Activated CD4-positive, alpha-beta T cell treated with anti-CD3 and anti-CD28 coated beads, Interleukin-2, amount 10 ng/mL, durations not matched to agents 24 days and 14 days (primary cell): Measurements from ENCODE around the gene HACE1. TPM values are rescaled to one million over a fixed set of nuclear protein-coding genes. Genes with fewer than 3 reads are reported as not detected.
A peak's percentile ranks its signal among the peaks of the same experiment; 100 is the strongest.
"Not testable (repeated sequence)": the region's sequence is repeated elsewhere in the genome, so short reads cannot be mapped to it uniquely, and the experiment has no call there.

ENCODE experiments used
- DNase-seq: peaks from one replicate; pipeline ENCODE4 v3.0.0; 2022
- H3K27ac Mint-ChIP-seq: one replicate; pipeline ENCODE4 v1.8.0; 2022; ENCODE audit warnings: mild to moderate bottlenecking, mixed read lengths
- H3K27me3 Mint-ChIP-seq: one replicate; pipeline ENCODE4 v1.8.0; 2022; ENCODE audit warnings: mixed read lengths
- H3K36me3 Mint-ChIP-seq: one replicate; pipeline ENCODE4 v1.8.0; 2022; ENCODE audit warnings: low read depth, mild to moderate bottlenecking, mixed read lengths
- H3K4me1 Mint-ChIP-seq: one replicate; pipeline ENCODE4 v1.8.0; 2021; ENCODE audit warnings: mixed read lengths
- H3K4me3 Mint-ChIP-seq: one replicate; pipeline ENCODE4 v1.8.0; 2022; ENCODE audit warnings: mild to moderate bottlenecking, moderate library complexity, mixed read lengths
- H3K9me3 Mint-ChIP-seq: one replicate; pipeline ENCODE4 v1.8.0; 2021; ENCODE audit warnings: mixed read lengths
- intact Hi-C: fragments of 100-400 bp; cut with micrococcal nuclease; formaldehyde crosslinking; loops from one replicate; pipeline ENCODE4 v1.15.1; 2023
- total RNA-seq: library from RNA; stranded (reverse); gene quantifications from 2 replicates; pipeline ENCODE4 v1.2.3, GENCODE V29; 2022

Gene HACE1
- total RNA-seq, 1 donor from 2014 or later: 21.3 TPM

DNA sequence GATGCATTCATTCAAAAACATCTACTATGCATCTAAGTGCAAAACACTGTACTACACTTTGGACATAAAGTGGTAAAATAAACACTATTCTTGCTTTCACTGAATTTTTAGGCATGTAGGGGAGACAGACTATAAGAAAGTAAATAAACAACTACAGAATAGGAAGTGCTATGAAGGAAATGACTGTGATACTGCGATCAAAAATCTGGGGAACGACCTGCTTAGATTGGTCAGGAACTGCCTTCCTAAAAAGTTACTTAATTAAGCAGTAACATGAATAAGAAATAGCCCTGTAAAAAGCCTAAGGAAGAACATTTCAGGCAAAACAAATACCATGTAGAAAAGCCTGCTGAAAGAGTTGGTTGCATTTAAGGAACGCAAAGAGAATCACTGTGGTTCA, 50.6 kb downstream of the HACE1 start:
- peaks cover 25% of the 10 kb centered on the region for H3K36me3 Mint-ChIP-seq

DNA sequence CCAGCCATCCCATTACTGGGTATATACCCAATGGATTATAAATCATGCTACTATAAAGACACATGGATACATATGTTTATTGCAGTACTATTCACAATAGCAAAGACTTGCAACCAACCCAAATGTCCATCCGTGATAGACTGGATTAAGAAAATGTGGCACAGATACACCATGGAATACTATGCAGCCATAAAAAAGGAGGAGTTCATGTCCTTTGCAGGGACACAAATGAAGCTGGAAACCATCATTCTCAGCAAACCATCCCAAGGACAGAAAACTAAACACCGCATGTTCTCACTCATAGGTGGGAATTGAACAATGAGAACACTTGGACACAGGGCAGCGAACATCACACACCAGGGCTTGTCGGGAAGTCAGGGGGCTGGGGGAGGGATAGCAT, 54.4 kb downstream of the HACE1 start:
- H3K27me3 Mint-ChIP-seq, H3K4me3 Mint-ChIP-seq, H3K27ac Mint-ChIP-seq, intact Hi-C loops, DNase-seq, H3K4me1 Mint-ChIP-seq: not testable (repeated sequence)
- H3K9me3 Mint-ChIP-seq: peaks cover 18% of the 10 kb centered on the region
- peaks cover 43% of the 10 kb centered on the region for H3K36me3 Mint-ChIP-seq

More for the DNA sequence above, 50.6 kb downstream of the HACE1 start:
- H3K4me1 Mint-ChIP-seq: peaks cover 2% of the 10 kb centered on the region
- no peaks in the 10 kb centered on the region for H3K27me3 Mint-ChIP-seq
- H3K4me3 Mint-ChIP-seq: no peak overlapping the region
- intact Hi-C loops: no loop called here
- DNase-seq: no peak
- H3K9me3 Mint-ChIP-seq: peaks cover 7% of the 10 kb centered on the region
- no peak overlapping the region for H3K27ac Mint-ChIP-seq

DNA sequence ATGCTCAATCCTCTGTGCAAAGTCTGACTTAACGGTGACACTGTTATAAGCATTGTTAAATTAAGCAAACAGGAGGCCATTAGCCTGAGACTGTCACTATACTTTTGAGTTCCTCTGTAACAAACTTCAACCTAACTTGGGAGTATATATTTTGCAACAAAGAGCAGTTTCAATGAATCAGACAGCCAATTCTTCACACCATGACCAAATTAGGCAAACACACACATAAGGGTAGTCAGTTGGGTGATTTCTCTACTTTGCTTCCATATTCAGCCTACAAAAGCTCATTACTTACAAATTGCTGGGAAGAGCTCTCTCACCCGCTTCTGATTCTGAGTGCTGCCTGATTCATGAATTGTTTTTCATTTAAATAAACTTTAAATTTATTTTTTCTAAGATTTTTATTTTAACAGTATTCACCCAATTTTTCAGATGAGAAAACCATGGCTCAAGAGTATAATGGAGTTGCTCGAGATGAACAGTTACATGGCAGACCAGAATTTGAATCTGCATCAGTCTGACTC, 60.5 kb downstream of the HACE1 start:
- H3K9me3 Mint-ChIP-seq: peaks cover 11% of the 10 kb centered on the region

DNA sequence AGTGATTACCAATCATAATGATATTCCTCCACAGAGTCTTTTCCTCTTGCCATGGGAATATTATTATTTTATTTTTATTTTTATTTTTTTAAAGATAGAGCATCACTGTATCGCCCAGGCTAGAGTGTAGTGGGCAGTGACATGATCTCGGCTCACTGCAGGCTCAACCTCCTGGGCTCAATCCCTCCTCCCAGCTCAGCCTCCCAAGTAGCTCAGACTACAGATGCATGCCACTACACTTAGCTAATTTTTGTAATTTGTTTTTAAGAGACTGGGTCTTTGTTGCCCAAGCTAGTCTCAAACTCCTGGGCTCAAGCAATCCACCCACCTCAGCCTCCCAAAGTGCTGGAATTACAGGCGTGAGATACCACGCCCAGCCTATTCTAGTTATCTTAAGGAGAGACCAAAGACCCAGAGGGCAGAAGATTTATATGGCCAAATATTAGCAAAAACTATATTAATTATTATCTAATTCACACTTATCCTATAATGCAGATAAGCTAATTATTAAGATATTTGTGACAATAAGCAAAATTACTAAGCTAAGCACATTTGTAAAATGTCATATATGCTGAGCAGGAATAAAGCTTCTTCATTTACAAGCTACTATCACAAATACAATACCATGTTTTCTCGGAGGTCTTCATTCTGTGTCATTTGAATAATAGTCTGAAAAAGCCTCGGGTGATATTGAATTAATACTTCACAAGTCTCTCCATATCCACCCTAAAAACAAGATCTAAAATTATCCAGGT, 63.5 kb downstream of the HACE1 start:
- no peak overlapping the region for H3K4me3 Mint-ChIP-seq
- H3K4me1 Mint-ChIP-seq: peaks cover 2% of the 10 kb centered on the region
- intact Hi-C loops: no loop called here
- H3K36me3 Mint-ChIP-seq: peaks cover 17% of the 10 kb centered on the region
- no peaks in the 10 kb centered on the region for H3K27me3 Mint-ChIP-seq
- H3K9me3 Mint-ChIP-seq: no peaks in the 10 kb centered on the region
- H3K27ac Mint-ChIP-seq: no peak overlapping the region
- no peak for DNase-seq

More for the DNA sequence above, 60.5 kb downstream of the HACE1 start:
- Mint-ChIP-seq H3K4me1 (no peaks in the 10 kb centered on the region), H3K27me3 (no peaks in the 10 kb centered on the region), H3K4me3 (no peak overlapping the region), H3K27ac (no peak overlapping the region), H3K36me3 (peaks cover 33% of the 10 kb centered on the region)
- intact Hi-C loops: no loop called here
- no peak for DNase-seq

DNA sequence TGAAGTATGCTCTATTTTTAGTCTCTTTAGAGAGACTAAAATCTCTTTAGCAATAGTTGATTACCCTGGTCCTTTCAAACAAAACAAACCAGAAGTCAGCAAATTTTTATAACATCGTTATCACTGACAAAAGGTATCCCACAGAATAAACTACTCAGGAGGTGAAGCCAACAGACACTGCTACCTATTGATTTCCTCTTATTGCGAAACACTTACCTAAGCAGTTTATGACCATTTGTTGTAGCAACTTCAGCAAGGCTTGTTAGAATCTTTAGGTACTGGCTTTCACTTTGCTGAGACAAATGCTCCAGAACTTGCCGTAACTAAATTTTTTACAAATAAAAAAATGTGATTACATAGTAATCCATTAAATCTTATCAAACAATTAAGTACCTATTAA, 64.4 kb downstream of the HACE1 start:
- no peak overlapping the region for H3K27ac Mint-ChIP-seq
- no peaks in the 10 kb centered on the region for H3K27me3 Mint-ChIP-seq
- no peaks in the 10 kb centered on the region for H3K9me3 Mint-ChIP-seq
- no peak overlapping the region for H3K4me3 Mint-ChIP-seq
- peaks cover 11% of the 10 kb centered on the region for H3K36me3 Mint-ChIP-seq
- intact Hi-C loops: no loop called here
- peaks cover 4% of the 10 kb centered on the region for H3K4me1 Mint-ChIP-seq
- no peak for DNase-seq

DNA sequence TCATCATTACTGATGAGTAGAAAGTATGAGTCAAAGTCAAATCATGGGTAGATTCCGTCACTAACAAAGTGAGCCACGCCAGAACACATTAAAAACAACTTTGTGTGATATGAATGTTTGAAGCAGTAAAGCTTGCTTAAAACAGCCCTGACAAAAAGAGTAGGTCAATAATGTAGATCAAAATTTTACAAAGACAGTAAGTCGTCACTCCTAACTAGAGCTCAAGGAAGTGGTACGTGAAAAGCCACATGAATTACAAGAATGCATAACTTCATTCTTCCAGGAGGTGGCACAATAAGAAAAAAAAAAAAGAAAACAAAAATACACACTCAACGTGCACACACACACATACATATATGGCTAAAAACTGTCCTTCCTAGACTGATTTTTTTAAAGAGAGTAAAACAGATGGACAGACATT, 69.9 kb downstream of the HACE1 start:
- intact Hi-C loops: loop anchor here (1.0 to 10.0 kb wide), 4 partner anchors 70 to 615 kb away; partner anchors contain the start of genes HACE1 and PREP
- Mint-ChIP-seq H3K4me3 (peak overlapping the region; percentile 72), H3K9me3 (no peaks in the 10 kb centered on the region), H3K27ac (peak overlapping the region; percentile 97), H3K36me3 (peaks cover 12% of the 10 kb centered on the region), H3K4me1 (peaks cover 32% of the 10 kb centered on the region), H3K27me3 (no peaks in the 10 kb centered on the region)
- peak; percentile 66 for DNase-seq

DNA sequence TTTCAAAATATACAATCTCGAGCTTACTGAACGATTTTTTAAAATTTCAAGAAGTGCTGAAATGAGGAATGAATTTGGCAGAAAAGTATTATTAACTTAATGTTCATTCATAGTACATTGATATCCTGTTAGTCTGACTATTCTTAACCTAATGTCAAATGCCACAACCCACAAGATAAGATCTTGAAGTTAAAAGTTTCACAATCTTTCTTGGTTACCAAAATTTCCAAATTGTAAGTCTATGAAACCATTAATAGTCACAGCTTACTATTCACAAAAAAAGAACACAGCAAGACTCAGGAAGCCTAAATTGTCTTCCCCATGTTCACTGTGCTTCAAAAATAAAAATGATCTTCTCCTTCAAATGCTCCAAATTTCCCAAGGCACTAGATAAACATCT, 71.3 kb downstream of the HACE1 start:
- Mint-ChIP-seq H3K4me1 (peaks cover 33% of the 10 kb centered on the region), H3K9me3 (no peaks in the 10 kb centered on the region), H3K27ac (peak overlapping the region; percentile 85), H3K36me3 (peaks cover 11% of the 10 kb centered on the region), H3K27me3 (no peaks in the 10 kb centered on the region), H3K4me3 (peak overlapping the region; percentile 57)
- DNase-seq: no peak
- intact Hi-C loops: loop anchor here (5.0 to 10.0 kb wide), 2 partner anchors 106 to 616 kb away; partner anchors contain the start of gene PREP

DNA sequence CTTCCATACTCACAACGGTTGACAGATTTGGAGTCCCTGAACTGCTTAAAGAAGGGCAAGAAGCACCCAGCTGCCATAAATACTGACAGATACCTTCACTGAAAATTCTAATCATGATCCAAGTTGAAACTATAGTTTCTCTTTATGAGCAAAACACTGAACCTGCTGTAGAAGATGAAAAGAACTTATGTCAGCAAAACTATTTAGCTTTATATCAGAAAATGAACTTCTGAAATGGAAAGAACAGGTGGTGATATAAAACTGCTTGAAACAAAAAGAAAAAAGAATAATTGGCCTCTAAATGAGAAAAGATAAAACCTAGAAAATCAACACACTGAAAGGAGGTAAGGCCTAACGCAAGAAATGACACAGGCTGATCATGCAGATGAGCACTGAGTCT, 72.4 kb downstream of the HACE1 start:
- H3K4me3 Mint-ChIP-seq: peak overlapping the region; percentile 6
- H3K36me3 Mint-ChIP-seq: peaks cover 16% of the 10 kb centered on the region
- intact Hi-C loops: loop anchor here (5.0 to 10.0 kb wide), 2 partner anchors 105 to 617 kb away; partner anchors contain the start of gene PREP
- peak overlapping the region; percentile 54 for H3K27ac Mint-ChIP-seq
- no peaks in the 10 kb centered on the region for H3K9me3 Mint-ChIP-seq
- H3K27me3 Mint-ChIP-seq: no peaks in the 10 kb centered on the region
- no peak for DNase-seq
- peaks cover 35% of the 10 kb centered on the region for H3K4me1 Mint-ChIP-seq

DNA sequence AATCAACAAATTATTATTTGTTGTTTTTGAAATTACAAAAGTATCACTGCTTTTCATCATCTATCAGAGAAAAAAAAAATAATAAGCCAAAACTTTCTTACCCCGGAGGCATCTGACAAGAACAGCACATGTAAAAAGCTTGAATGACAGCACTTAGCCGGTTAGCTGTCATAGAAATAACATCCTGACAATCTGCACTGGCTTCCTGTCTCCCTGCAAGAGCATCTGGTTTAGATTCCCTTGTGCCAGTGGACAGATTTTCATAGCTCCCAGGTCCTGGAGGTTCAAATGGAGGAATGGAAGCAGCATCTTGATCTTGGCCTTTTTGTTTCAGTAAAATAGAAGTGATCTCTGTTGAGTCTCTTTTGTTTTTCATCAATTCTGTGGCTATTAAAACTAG, 74.8 kb downstream of the HACE1 start:
- Mint-ChIP-seq H3K4me3 (no peak overlapping the region), H3K4me1 (peaks cover 36% of the 10 kb centered on the region), H3K9me3 (no peaks in the 10 kb centered on the region), H3K27ac (no peak overlapping the region), H3K36me3 (peaks cover 28% of the 10 kb centered on the region), H3K27me3 (no peaks in the 10 kb centered on the region)
- intact Hi-C loops: loop anchor here (5.0 to 10.0 kb wide), 2 partner anchors 103 to 620 kb away; partner anchors contain the start of gene PREP
- no peak for DNase-seq

DNA sequence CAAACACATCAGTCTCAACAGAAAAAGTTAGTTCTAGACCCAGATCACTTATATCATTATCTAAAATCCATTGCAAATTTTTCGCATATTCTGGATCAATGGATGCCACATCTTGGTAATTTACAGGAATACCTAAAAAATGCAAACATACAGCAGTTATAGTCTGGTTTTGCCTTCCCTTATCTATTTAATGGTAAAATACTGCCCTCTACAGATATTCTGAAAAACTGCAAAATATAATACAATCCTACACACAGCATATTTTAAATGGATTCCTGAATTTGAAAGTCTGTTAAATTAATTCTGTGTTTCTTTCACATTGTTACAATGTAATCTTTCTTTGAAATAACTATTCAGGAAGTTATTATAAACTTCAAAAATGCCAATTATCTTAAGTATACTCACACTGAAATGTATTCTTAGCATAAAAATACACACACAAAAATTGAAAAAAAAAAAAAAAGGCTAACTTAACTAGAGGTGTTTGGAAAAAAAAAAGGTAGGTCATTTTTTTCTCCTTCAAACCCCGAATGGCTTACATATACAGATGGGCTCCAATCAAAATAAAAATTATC, 88.4 kb downstream of the HACE1 start:
- intact Hi-C loops: loop anchor here (1.0 to 5.0 kb wide), 2 partner anchors 88 to 244 kb away; no protein-coding TSS in a partner anchor
- H3K4me3 Mint-ChIP-seq: no peak overlapping the region
- no peaks in the 10 kb centered on the region for H3K9me3 Mint-ChIP-seq
- H3K4me1 Mint-ChIP-seq: peaks cover 8% of the 10 kb centered on the region
- peaks cover 5% of the 10 kb centered on the region for H3K36me3 Mint-ChIP-seq
- H3K27me3 Mint-ChIP-seq: no peaks in the 10 kb centered on the region
- no peak for DNase-seq
- no peak overlapping the region for H3K27ac Mint-ChIP-seq

DNA sequence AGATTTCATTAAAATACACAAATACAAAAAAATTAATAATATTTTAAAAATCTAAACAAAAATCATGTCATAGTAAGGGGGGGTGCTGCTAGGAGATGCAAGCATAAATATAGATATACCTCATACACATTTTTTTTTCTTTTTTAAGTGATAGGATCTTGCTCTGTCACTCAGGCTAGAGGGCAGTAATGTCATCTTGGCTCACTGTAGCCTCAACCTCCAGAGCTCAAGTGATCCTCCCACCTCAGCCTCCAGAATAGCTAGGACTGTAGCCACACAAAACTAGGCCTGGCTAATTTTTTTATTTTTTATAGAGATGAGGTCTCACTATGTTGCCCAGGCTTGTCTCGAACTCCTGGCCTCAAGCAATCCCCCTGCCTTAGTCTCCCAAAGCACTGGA, 90.8 kb downstream of the HACE1 start:
- Mint-ChIP-seq H3K27me3 (no peaks in the 10 kb centered on the region), H3K36me3 (peaks cover 13% of the 10 kb centered on the region), H3K4me1 (peaks cover 8% of the 10 kb centered on the region), H3K9me3 (no peaks in the 10 kb centered on the region), H3K27ac (no peak overlapping the region), H3K4me3 (no peak overlapping the region)
- no peak for DNase-seq
- intact Hi-C loops: no loop called here

DNA sequence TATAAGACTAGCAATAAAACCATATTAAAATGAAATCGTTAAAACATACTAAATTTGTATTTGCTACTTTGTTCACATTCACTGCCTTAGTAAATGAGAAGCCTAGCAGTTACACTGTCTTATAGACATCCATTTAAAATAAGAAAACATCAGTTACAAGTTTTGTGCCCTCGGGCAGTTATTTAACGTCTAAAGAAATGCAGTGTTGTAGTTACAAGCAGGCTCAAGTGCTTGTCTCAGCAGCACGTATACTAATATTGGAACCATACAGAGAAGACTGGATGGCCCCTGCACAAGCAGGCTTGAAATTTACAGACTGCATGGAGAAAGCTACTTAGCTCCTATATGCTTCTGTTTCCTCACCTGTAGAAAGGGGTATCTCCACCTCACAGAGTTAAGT, 93.1 kb downstream of the HACE1 start:
- Mint-ChIP-seq H3K4me3 (no peak overlapping the region), H3K9me3 (peaks cover 7% of the 10 kb centered on the region), H3K36me3 (peaks cover 25% of the 10 kb centered on the region), H3K27me3 (no peaks in the 10 kb centered on the region), H3K27ac (no peak overlapping the region), H3K4me1 (peaks cover 8% of the 10 kb centered on the region)
- intact Hi-C loops: no loop called here
- DNase-seq: no peak

DNA sequence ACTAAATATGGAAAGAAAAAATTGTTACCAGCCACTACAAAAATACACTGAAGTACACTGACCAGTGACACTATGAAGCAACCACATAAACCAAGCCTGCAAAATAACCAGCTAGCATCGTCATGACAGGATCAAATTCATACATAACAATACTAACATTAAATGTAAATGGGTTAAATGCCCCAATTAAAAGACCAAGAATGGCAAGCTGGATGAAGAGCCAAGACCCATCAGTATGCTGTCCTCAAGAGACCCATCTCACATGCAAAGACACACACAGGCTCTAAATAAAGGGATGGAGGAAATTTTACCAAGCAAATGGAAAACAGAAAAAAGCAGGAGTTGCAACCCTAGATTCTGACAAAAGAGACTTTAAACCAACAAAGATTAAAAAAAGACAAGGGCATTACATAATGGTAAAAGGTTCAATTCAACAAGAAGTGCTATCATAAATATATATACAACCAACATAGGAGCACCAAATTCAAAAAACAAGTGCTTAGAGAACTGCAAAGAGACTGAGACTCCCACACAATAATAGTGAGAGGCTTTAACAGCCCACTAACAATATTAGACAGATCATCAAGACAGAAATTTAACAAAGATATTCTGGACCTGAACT, 104.8 kb downstream of the HACE1 start:
- intact Hi-C loops: no loop called here
- H3K9me3 Mint-ChIP-seq: peaks cover 43% of the 10 kb centered on the region
- no peak overlapping the region for H3K27ac Mint-ChIP-seq
- H3K4me1 Mint-ChIP-seq: peaks cover 6% of the 10 kb centered on the region
- H3K4me3 Mint-ChIP-seq: no peak overlapping the region
- no peaks in the 10 kb centered on the region for H3K27me3 Mint-ChIP-seq
- no peak for DNase-seq
- peaks cover 57% of the 10 kb centered on the region for H3K36me3 Mint-ChIP-seq

DNA sequence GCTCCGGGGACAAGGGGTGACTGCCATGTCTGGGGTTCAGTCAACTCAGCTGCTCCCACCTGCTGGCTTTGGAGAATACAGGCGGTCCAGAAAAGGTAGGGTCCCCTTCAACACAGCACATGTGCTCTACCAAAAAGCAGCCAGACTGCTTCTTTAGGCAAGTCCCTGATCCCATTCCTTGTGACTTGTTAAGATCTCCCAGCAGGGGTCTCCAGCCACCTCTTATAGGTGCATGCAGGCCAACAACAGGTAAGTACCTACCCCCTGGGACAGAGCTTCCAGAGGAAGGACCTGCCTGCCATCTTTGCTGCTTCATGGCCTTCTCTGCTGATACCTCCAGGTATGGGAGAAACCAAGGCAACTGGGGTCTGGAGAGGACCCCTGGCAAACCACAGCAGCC, 106.5 kb downstream of the HACE1 start:
- Mint-ChIP-seq H3K9me3 (peaks cover 29% of the 10 kb centered on the region), H3K36me3 (peaks cover 43% of the 10 kb centered on the region), H3K4me3 (no peak overlapping the region), H3K27ac (no peak overlapping the region), H3K4me1 (peaks cover 2% of the 10 kb centered on the region), H3K27me3 (no peaks in the 10 kb centered on the region)
- DNase-seq: no peak
- intact Hi-C loops: no loop called here
